GM10847 (cell line): Measurements from ENCODE around the gene NKD2.

Experiments
- POLR2A ChIP-seq: IDR thresholded peaks from 2 replicates; pipeline ENCODE4 v1.6.1; 2011; ENCODE audit not compliant: insufficient read length; ENCODE audit errors: extremely low read depth

The NKD2 gene

GRCh38 chr5:1056611-1057484 is 48.2 kb downstream of the NKD2 start:
- no peak for TF ChIP-seq POLR2A

DNA sequence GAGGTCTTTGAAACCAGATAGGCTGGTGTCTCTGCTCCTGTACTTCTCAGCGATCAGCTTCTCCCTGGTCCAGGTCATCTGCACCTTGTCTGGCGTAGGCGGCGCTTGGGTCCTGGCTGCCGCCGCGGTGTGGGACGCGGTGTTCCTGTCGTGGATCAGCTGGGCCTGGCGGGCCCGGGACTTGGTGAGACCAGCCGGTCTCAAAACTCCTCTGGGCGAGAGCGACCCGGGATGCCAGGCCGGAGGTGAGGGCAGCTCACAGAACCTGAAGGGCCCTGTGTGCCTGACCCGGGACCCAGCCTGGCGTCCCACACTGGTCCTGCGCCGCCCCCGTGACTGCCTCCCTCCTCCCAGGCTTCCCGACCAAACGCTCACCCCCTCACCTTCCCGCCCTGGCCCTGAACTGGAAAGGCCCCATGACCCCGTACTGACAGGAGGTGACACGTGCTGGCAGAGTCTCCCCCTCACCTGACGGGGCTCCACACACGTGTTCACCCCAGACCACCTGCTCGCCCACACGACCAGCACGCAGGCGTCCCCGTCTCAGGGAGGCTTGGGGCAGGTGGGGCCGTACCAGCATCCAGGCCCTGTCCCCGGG is 49.0 kb downstream of the NKD2 start:
- TF ChIP-seq POLR2A = no peak

DNA sequence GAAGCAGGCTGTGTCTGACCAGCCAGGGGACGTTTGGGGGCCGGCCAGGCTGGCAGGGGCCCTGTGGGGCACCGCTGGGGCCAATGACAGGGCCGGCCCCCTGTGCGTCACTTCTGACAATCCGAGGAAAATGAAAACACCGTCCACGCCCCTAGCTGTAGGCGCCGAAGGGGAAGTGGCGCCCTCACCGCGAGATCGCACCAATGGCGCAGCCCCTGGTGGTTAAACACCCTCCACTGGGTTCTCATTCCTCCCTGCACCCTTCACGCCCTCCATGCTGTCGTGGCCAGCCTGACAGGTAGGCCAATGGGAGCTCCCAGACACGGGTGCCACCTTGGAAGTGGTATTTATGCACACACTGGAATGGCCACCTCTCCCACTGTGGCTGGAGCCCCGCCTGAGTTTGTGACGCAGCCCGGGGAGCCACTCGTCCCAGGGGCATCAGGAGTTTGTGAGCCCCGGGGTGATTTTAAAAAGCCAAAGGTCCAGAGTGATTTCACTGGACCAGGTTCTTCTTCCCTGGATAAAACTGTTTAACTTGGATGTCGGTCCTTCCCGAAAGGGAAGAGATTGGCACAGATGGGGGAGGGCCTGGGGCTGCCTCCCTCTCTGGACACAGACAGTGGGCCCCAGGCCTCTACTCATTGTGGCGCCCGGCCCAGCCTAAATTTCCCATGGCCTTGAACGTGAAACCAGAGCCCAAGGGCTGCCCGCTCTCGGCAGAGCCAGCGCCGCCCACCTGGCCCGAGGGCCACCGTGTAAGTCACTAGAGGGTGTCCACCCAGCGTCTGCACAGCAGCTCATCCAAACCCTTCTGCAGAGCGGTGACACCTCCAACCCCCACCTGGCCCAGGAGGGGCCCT is 49.7 kb downstream of the NKD2 start:
- TF ChIP-seq POLR2A = no peak

- no peak for TF ChIP-seq POLR2A
These were observed 50.6 kb downstream of the NKD2 start for GRCh38 chr5:1058988-1059883.

DNA sequence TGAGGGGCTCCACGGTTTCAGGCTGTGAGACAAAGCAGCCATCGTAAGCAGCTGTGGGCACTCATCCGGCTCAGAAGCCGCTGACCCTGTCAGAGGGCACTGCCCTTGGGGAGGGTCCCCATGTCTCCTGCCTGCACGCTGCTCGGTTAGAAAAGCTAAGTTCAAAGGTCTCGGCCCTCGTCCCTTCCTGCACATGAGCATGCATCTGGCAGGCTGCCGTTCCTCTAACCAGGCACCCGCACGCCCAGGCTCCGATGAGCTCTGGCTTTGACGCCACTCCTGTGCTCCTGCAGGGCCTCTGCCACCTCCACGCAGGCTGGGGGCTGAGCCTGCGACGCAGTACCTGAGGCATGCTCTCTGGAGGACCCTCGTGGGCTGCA is 51.3 kb downstream of the NKD2 start:
- TF ChIP-seq POLR2A = no peak

- TF ChIP-seq POLR2A = no peak
These were observed 52.0 kb downstream of the NKD2 start for GRCh38 chr5:1060535-1060981.

DNA sequence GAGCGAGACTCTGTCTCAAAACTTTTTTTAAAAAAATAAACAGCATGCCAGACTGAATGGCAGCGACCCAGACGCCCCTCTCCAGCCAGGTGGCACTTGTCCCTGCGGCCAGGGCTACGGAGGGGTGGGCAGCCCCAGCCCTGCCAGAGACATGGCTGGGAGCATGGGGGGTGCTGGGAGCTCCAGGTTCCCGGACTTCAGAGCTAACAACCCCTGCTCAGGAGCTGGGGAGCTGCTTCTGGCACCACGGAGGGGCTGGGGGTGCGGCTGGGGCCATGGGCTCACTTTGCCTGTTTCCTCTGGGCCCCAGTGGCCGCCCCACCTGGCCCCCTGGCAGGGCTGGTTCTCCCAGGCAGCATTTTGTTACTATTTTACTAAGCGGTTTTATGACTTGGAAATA is 53.3 kb downstream of the NKD2 start:
- TF ChIP-seq POLR2A = no peak

GRCh38 chr5:1062761-1063568 is 54.4 kb downstream of the NKD2 start:
- TF ChIP-seq POLR2A = no peak

- no peak for TF ChIP-seq POLR2A
These were observed 55.2 kb downstream of the NKD2 start for GRCh38 chr5:1063661-1064382.

DNA sequence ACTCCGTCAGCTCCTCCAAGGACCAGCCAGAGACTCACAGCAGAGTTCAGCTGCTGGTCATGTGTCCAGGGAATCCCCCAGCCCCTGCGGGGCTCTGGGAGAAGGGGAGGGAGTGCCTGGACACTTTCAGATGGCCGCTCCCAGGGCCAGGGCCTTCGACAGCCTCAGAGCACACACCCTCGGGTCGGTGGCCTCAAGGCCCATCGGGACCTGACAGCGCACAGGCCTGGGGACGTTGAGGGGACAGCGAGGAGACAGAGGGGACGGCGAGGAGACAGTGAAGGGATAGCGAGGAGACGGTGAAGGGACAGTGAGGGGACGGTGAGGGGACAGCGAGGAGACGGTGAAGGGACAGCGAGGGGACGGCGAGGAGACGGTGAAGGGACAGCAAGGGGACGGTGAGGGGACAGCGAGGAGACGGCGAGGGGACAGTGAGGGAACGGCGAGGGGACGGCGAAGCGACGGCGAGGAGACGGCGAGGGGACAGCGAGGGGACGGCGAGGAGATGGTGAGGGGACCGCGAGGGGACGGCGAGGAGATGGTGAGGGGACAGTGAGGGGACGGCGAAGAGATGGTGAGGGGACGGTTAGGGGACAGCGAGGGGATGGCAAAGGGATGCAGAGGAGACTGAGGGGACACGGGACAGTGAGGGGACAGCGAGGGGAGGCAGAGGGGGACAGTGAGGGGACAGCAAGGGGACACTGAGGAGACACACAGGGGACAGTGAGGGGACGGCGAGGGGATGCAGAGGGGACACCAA is 56.0 kb downstream of the NKD2 start:
- no peak for TF ChIP-seq POLR2A

DNA sequence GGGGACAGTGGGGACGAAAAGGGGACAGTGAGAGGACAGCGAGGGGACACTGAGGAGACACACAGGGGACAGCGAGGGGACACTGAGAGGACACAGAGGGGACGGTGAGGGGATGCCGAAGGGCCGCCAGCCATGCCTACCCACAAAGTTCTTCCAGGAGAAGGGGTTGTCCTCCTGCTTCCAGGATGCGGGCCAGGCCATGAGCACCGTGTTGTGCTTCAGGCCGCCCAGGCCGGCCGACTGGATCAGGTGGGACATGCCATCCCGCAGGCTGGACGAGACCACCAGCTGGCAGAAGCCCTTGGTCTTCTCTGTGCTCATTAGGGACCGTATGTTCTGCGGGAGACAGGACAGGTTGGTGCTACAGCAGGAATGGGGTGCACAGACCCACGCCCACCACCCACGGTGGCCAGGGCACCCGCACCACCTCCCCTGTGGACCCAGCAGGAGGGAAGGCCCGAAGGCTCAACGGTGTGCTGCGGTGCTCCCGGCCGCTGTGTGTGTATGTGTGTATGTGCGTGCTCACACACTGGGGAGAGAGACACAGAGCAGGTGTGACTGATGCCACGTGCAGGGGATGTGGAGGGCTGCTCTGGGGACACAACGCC is 56.6 kb downstream of the NKD2 start:
- no peak for TF ChIP-seq POLR2A
